ENCODE results near the gene TMEM175. TPM values are rescaled to one million over a fixed set of nuclear protein-coding genes. Genes with fewer than 3 reads are reported as not detected.

TMEM175 gene
- polyA plus RNA-seq, 3 donors from 2014 or later = 13.9 to 41.6 (median 28.7) TPM

GRCh38 chr4:957581-958313 lies 25.5 kb downstream of the TMEM175 start:
- Mint-ChIP-seq H3K9me3 (peaks cover 0 to 2% (median 0%) of the 10 kb centered on the region in 6 donors), H3K36me3 (peaks cover 0 to 10% (median 8%) of the 10 kb centered on the region in 3 donors), H3K4me3 (no peak overlapping the region), H3K27ac (peak overlapping the region in 2 of 6 donors; percentile 45 to 64), H3K27me3 (ENCODE audit: low read depth in 3 of 3) (peaks cover 0 to 6% (median 2%) of the 10 kb centered on the region in 3 donors), H3K4me1 (peaks cover 0 to 3% of the 10 kb centered on the region in 2 donors)
- DNase-seq = no peak

DNA sequence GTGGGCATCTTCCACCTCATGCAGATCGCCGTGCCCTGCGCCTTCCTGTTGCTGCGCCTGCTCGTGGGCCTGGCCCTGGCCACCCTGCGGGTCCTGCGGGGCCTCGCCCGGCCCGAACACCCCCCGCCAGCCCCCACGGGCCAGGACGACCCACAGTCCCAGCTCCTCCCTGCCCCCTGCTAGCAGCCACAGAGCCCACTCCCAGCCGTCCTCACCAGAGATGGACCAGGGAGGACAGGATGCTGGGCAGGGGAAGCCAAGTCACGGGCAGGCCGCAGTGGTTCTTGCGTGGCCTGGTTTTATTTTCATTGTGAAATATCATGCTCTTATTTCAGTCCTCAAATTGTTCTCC lies 26.0 kb downstream of the TMEM175 start:
- Mint-ChIP-seq H3K27me3 (ENCODE audit: low read depth in 3 of 3) (peaks cover 0 to 7% (median 2%) of the 10 kb centered on the region in 3 donors), H3K27ac (peak overlapping the region in 2 of 6 donors; percentile 23 to 53)
- no peak for DNase-seq

DNA sequence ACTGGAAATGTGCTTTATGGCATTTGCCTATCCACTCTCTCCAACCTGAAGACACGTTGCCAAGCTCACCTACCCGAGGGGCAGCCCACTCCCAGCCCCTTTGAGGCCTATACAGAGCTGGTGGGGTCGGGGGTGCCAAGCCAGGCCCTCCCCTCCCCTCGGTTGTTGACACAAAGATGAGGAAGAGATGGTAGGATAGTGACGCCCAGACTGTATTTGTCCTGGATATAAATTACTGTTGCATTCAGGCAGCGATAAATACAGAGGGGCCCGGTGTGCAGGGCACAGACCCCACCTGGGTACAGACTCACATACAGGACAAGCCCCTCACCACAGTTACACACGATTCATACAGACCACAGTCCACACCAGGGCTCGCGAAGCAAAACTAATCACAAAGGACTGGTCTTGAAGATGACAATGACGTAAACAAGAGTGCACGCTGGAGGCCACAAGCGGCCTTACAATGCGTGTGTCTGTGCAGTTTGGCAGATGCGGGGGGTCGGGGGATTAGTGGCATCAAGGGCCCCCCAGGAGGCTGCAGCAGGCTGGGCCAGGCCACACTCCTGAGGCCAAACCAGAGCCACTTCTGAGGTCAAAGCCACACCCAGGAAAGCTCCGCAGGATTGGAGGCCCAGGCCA lies 26.6 kb downstream of the TMEM175 start:
- Mint-ChIP-seq H3K27ac (peak overlapping the region in 4 of 6 donors; percentile 23 to 53 (median 30)), H3K27me3 (ENCODE audit: low read depth in 3 of 3) (peaks cover 0 to 7% (median 2%) of the 10 kb centered on the region in 3 donors), H3K9me3 (peaks cover 0 to 2% (median 0%) of the 10 kb centered on the region in 6 donors), H3K36me3 (peaks cover 0 to 10% (median 8%) of the 10 kb centered on the region in 3 donors), H3K4me1 (peaks cover 0 to 3% of the 10 kb centered on the region in 2 donors), H3K4me3 (no peak overlapping the region)
- DNase-seq = no peak

More for the DNA sequence above, 26.0 kb downstream of the TMEM175 start:
- Mint-ChIP-seq H3K36me3 (peaks cover 0 to 10% (median 8%) of the 10 kb centered on the region in 3 donors), H3K4me3 (no peak overlapping the region), H3K9me3 (peaks cover 0 to 2% (median 0%) of the 10 kb centered on the region in 6 donors), H3K4me1 (peaks cover 0 to 3% of the 10 kb centered on the region in 2 donors)

- Mint-ChIP-seq H3K9me3 (peaks cover 0 to 2% (median 0%) of the 10 kb centered on the region in 6 donors), H3K4me1 (peaks cover 0 to 3% of the 10 kb centered on the region in 2 donors), H3K27me3 (ENCODE audit: low read depth in 3 of 3) (peaks cover 0 to 10% (median 2%) of the 10 kb centered on the region in 3 donors), H3K4me3 (no peak overlapping the region), H3K27ac (peak overlapping the region in 2 of 6 donors; percentile 23 to 61), H3K36me3 (peaks cover 0 to 8% (median 7%) of the 10 kb centered on the region in 3 donors)
- no peak for DNase-seq
Measured at GRCh38 chr4:959338-960139, 27.3 kb downstream of the TMEM175 start.

DNA sequence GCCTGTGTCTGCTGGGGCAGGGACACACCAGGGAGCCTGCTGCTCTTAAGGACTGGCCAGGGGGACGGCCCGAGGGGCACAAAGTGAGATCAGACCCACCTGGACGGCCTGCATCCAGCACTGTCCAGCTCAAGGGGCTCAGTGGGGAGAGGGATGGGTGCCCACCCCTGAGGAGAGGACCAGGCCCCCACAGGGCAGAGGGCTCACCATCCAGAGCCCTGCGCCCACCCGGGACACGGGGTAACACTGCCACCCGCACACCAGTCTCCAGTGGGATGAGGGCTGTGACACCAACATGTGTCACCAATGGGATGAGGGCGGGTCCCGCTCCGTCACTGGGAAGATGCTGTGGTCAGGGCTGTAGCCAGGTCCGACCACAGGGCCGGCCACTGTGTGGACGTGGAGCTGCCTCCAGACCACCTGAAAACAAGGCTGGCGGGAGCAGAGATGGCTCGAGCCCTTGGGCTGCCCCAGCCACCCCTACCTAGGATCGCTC lies 27.9 kb downstream of the TMEM175 start:
- Mint-ChIP-seq H3K27ac (no peak overlapping the region), H3K9me3 (peaks cover 0 to 2% (median 0%) of the 10 kb centered on the region in 6 donors), H3K4me1 (peaks cover 0 to 3% of the 10 kb centered on the region in 2 donors), H3K4me3 (no peak overlapping the region), H3K36me3 (peaks cover 0 to 5% (median 3%) of the 10 kb centered on the region in 3 donors), H3K27me3 (ENCODE audit: low read depth in 3 of 3) (peaks cover 0 to 10% (median 2%) of the 10 kb centered on the region in 3 donors)
- no peak for DNase-seq

GRCh38 chr4:960636-961350 lies 28.5 kb downstream of the TMEM175 start:
- H3K36me3 Mint-ChIP-seq = peaks cover 0 to 5% (median 3%) of the 10 kb centered on the region in 3 donors
- H3K27ac Mint-ChIP-seq = no peak overlapping the region
- H3K4me3 Mint-ChIP-seq = no peak overlapping the region
- H3K4me1 Mint-ChIP-seq = peaks cover 0 to 3% of the 10 kb centered on the region in 2 donors
- H3K27me3 Mint-ChIP-seq (ENCODE audit: low read depth in 3 of 3) = peaks cover 0 to 10% (median 2%) of the 10 kb centered on the region in 3 donors
- no peak for DNase-seq
- H3K9me3 Mint-ChIP-seq = peaks cover 0 to 2% (median 0%) of the 10 kb centered on the region in 6 donors

- peaks cover 0 to 2% (median 0%) of the 10 kb centered on the region in 6 donors for H3K9me3 Mint-ChIP-seq
- DNase-seq = no peak
- peaks cover 0 to 12% (median 2%) of the 10 kb centered on the region in 3 donors for H3K27me3 Mint-ChIP-seq (ENCODE audit: low read depth in 3 of 3)
- peaks cover 0 to 3% of the 10 kb centered on the region in 2 donors for H3K4me1 Mint-ChIP-seq
- no peak overlapping the region for H3K4me3 Mint-ChIP-seq
- peaks cover 0 to 5% (median 2%) of the 10 kb centered on the region in 3 donors for H3K36me3 Mint-ChIP-seq
- H3K27ac Mint-ChIP-seq = peak overlapping the region in 1 of 6 donors; percentile 13
Measured at GRCh38 chr4:961351-962230, 29.3 kb downstream of the TMEM175 start.

DNA sequence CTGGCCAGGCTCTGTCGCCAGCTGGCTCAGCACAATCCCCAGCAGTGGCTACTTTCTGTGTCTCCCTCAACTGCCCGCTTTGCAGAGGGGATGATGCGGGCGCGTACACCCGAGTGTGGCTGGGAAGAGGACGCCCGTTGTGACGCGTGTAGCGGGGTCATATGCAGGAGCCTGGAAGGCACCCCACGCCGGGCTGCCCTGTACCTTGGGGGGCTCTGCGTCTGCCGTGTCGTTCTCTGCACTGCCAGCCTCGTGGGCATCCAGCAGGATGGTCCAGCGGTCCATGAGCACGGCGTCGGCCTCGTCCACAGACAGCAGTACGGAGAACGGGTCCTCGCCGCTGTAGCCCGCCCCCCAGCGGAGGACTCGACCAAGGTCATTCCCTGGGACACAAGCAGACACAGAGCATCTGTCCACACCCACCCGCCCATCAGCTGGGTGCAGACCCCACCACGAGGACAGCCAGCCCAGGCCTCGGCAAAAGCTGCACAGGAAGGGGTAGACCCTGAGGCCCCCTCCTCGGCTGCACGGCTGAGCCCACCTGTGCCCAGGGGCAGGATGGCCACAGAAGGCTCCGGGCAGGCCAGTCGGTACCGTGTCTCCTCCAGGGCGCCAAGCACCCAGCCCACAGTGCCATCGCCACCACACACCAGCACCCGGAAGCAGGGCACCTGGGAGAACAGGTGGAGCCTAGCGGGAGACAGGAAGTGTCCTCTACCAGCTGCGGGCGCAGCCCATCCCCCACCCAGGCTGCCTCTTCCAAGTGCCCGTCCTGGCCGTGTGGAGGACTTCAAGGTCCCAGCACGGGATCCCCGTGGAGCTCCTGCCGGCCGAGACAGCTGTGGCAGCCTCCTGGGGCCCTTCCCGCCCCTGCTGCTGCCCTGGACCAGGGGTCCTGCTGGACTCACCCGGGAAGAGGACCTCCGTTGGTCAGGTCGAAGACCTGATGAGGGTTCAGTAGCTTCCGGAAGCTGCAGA lies 30.3 kb downstream of the TMEM175 start:
- DNase-seq = no peak
- H3K27me3 Mint-ChIP-seq (ENCODE audit: low read depth in 3 of 3) = peaks cover 0 to 11% (median 2%) of the 10 kb centered on the region in 3 donors
- peaks cover 0 to 3% of the 10 kb centered on the region in 2 donors for H3K4me1 Mint-ChIP-seq
- peak overlapping the region in 1 of 6 donors; percentile 13 for H3K27ac Mint-ChIP-seq
- H3K36me3 Mint-ChIP-seq = peaks cover 0 to 5% (median 0%) of the 10 kb centered on the region in 3 donors
- no peak overlapping the region for H3K4me3 Mint-ChIP-seq
- H3K9me3 Mint-ChIP-seq = peaks cover 0 to 2% (median 0%) of the 10 kb centered on the region in 6 donors

GRCh38 chr4:963276-964225 lies 31.3 kb downstream of the TMEM175 start:
- H3K9me3 Mint-ChIP-seq = peaks cover 0 to 2% (median 0%) of the 10 kb centered on the region in 6 donors
- no peak for DNase-seq
- H3K36me3 Mint-ChIP-seq = peaks cover 0 to 4% (median 0%) of the 10 kb centered on the region in 3 donors
- H3K27ac Mint-ChIP-seq = peak overlapping the region in 1 of 6 donors; percentile 26
- H3K4me3 Mint-ChIP-seq = no peak overlapping the region
- H3K4me1 Mint-ChIP-seq = peaks cover 0 to 3% of the 10 kb centered on the region in 2 donors
- peaks cover 0 to 9% (median 2%) of the 10 kb centered on the region in 3 donors for H3K27me3 Mint-ChIP-seq (ENCODE audit: low read depth in 3 of 3)

DNA sequence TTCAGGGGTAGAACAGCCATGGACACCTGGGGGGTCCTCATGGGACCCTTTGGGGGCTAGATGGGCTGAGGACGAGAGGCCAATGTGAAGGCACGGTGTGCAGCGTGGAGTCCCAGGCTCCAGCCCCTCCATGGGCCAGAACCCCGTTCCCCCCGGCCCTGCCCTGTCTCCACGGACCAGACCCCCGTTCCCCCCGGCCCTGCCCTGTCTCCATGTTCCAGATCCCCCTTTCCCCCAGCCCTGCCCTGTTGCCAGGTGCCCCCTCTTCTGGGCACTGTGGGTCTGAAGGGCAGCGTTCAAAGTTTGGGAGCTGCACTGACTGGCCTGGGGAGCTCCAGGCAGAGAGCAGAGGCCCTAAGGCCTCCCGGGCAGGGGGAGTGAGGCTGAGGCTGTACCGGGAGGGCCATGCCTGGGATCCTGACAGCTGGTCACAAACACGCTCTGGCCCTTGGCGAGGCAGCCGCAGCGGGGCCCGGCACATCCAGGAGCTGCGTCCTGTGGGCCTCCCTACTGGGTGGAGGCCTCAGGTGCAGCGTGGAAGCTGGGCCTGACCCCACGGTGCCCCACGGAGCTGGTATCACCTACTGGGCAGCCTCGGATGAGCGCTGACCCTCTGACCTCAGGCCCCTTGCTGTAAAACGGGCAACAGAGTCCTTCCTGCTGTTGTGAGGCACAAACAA lies 32.2 kb downstream of the TMEM175 start:
- Mint-ChIP-seq H3K9me3 (peaks cover 0 to 2% (median 0%) of the 10 kb centered on the region in 6 donors), H3K27me3 (ENCODE audit: low read depth in 3 of 3) (peaks cover 0 to 9% (median 0%) of the 10 kb centered on the region in 3 donors), H3K36me3 (no peaks in the 10 kb centered on the region), H3K4me3 (no peak overlapping the region), H3K4me1 (peaks cover 4% of the 10 kb centered on the region in 2 donors), H3K27ac (no peak overlapping the region)
- no peak for DNase-seq
